SU-DHL-6 (cell line): ENCODE data around the gene NPHP4.

Experiments
- CTCF ChIP-seq: fragments of 200-600 bp; sonication (generic); IDR thresholded peaks from one replicate; pipeline ENCODE4 v1.5.1; 2017; ENCODE audit warnings: antibody characterized with exemption, mild to moderate bottlenecking, low read length, moderate library complexity; ENCODE audit not compliant: insufficient read depth, poor library complexity, severe bottlenecking
- EZH2phosphoT487 ChIP-seq: fragments of 200-600 bp; sonication (generic), shearing (Covaris generic); conservative IDR thresholded peaks from 2 replicates; pipeline ENCODE4 v1.6.1; 2018; ENCODE audit warnings: mild to moderate bottlenecking, antibody characterized with exemption, low read length, moderate library complexity, mixed read lengths

- TF ChIP-seq CTCF (no peak), EZH2phosphoT487 (no peak)
These were observed 44.1 kb downstream of the NPHP4 start for GRCh38 chr1:5947978-5948680.
